DMS53 treated with DMSO at 0.1 percent for 48 hours (cell line): ENCODE data around the gene HSD3B7.
A peak's percentile ranks its signal among the peaks of the same experiment; 100 is the strongest.

Experiments
- DNase-seq: peaks from one replicate; lab custom pipeline; 2025; ENCODE audit not compliant: unreplicated experiment; lab: John Stamatoyannopoulos, UW

The HSD3B7 gene

DNA sequence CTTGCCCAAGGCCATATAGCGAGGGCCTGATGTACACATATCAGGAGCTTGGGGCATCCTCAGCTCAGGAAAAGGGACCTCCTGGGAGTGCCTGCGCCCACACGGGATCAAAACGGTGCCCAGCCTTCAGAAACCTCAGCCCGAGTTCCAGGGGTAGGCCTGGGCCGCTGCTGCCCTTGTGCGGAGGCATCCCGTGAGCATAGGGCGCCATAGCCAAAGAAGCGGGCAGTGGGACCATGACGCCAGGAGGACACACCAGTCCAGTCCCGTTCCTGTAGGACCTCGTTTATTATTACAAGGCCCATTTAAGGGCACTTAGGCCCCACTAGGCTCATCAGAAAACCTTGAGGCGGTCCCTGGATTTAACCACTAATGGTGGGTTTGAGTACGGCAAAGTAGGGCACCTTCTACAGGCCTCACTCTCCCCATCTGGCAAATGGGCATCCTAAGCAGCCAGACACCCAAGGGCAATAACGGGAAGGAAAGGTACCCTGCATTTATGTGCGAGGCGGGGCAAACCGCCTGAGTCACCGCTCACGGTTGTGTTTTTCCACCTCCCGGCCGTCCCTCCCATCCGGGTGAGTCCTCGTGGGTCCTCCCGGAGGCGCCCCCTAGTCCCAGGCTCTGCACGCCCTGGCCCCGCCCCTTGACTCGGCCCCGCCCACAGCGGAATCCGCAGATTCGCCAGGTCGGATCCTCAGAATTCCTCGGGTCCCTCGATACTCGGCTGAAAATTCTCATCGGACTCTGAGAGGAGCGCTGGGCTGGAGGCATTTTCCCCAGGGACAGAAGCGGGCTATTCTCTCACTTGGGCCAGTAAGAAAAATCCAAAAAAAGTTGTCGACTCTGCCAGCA is 28.2 kb upstream of the HSD3B7 start:
- DNase-seq = peak; percentile 34

DNA sequence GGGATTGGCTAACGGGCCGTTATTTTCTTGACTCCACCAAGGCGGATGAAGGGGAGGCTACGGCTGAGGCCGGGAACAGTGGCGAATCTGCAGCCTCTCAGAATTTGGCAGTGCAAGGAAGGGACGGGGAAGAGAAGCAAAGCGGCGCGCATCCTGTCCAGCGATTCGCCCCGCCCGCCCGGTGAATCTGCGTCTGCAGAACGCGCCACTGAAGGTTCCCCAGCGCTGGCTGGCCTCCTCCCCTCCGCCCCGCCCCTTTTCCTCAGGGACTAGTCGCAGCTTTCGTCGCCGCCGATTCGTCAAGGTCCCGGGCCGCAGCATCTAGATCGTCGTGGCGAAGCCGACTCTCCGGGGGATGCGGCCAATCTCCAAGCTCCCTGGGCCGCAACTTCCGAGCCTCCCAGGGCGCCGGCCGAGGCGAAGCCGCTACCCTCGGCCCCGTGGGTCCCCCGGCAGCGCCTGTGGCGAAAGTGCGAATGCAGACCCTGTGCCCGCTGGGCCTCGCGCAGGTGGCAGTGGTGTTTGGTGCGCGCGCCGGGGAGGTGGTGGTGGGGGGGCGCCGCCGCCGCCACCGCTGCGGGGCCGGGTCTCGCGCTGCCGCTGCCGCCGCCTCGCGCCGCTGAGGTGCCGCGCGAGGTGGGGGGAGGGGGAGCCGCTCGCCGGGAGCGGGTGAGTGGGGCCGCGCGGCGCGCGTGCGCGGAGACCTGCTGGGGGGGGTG is 27.4 kb upstream of the HSD3B7 start, which contains the start of gene SETD1A:
Gene SETD1A, plus strand, starts transcription at position 299 of the 719 bp plus-strand sequence. CDS start 978 bp downstream, outside the sequence.
- peak; percentile 79 for DNase-seq

DNA sequence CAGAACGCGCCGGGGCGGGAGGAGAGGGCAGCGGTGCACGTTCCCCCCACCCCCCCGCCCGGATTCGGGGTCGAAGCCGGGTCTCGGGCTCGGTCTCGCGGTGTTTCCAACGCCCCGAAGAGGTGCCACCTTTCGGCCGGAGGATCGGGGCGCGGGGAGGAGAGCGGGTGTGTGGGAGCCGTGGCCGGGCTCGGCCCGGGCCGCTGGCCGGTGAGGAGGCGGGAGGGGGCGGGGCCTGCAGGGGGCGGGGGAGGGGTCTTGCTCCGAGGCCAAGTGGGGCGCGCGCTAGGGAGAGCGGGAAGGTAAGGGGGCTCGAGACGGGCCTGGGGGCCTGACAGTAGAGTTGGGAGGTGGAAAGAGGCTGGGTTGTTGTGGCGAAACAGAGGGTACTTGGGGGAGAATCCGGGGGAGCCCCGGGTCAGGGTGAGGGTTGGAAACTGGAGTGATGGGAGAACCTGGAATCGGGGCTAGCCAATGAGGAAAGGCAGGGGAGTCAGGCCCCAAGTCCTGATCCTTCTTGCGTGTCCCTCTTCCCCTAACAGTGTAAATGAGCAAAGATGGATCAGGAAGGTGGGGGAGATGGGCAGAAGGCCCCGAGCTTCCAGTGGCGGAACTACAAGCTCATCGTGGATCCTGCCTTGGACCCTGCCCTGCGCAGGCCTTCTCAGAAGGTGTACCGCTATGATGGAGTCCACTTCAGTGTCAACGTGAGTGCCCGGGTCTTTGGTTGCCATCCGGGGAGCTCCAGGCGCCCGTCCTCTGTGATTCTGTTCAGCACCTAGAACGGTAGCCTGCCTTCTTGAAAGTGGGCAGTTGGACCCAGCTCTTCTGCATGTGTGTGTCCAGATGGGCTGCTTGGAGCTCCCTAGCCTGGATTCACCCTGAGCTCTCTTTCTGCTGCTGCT is 26.6 kb upstream of the HSD3B7 start:
- DNase-seq = no peak

DNA sequence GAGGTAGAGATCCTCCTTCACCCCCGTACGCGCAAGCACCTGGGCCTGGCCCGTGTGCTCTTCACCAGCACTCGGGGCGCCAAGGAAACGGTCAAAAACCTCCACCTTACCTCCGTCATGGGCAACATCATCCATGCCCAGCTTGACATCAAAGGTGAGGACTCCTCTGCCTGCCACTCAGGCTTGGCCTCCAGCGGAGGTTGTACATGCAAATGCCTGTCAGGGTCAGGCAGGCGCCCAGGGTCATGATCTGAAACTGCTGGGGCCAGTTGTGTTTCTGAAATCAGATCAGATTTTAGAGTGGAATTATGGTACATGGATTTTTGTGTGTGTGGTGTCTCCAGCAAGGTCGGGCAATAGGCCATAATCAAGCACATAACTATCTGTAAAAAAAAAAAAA is 23.6 kb upstream of the HSD3B7 start:
- no peak for DNase-seq

DNA sequence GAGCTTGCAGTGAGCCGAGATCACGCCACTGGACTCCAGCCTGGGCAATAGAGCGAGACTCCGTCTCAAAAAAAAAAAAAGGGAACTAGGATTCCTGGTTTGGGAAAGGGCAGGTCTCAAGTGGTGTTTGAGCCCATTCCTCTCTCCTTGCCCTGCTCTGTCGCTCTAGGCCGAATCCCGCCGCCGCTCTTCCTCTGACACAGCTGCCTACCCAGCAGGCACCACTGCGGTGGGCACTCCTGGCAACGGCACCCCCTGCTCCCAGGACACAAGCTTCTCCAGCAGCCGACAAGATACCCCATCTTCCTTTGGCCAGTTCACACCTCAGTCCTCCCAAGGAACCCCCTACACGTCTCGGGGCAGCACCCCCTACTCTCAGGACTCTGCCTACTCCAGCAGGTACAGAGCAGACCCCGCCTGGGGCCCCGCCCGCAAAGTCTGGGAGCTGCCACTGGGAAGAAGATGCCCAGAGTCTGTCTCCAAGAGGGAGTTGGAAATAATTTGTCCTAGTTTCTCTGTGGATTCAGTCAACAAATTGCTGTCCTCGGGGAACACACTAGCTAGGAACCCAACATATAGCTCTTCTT is 21.0 kb upstream of the HSD3B7 start:
- no peak for DNase-seq

DNA sequence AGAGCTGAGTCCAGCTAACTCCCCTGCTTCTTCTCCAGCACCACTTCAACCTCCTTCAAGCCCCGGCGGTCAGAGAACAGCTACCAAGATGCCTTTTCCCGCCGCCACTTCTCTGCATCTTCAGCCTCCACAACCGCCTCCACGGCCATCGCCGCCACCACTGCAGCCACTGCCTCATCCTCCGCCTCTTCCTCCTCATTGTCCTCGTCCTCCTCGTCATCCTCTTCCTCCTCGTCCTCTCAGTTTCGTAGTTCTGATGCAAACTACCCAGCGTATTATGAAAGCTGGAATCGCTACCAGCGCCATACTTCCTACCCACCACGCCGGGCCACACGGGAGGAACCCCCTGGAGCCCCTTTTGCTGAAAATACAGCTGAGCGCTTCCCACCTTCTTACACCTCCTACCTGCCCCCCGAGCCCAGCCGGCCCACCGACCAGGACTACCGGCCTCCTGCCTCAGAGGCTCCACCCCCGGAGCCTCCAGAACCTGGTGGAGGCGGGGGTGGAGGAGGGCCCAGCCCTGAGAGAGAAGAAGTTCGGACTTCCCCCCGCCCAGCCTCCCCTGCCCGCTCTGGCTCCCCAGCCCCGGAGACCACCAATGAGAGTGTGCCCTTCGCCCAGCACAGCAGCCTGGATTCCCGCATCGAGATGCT is 20.3 kb upstream of the HSD3B7 start:
- DNase-seq = no peak

DNA sequence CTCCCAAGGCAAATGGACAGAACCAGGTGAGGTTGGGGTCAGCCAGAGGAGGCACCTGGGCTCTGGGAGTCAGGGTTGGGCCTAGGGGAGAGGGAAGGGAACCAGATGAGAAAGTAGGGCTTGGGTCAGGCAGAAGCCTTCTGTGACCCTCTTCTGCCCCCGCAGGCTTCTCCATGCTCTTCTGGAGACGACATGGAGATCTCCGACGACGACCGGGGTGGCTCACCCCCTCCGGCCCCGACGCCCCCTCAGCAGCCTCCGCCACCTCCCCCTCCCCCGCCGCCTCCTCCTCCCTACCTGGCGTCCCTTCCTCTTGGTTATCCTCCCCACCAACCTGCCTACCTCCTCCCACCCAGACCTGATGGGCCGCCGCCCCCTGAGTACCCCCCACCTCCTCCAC is 19.6 kb upstream of the HSD3B7 start:
- DNase-seq = no peak

DNA sequence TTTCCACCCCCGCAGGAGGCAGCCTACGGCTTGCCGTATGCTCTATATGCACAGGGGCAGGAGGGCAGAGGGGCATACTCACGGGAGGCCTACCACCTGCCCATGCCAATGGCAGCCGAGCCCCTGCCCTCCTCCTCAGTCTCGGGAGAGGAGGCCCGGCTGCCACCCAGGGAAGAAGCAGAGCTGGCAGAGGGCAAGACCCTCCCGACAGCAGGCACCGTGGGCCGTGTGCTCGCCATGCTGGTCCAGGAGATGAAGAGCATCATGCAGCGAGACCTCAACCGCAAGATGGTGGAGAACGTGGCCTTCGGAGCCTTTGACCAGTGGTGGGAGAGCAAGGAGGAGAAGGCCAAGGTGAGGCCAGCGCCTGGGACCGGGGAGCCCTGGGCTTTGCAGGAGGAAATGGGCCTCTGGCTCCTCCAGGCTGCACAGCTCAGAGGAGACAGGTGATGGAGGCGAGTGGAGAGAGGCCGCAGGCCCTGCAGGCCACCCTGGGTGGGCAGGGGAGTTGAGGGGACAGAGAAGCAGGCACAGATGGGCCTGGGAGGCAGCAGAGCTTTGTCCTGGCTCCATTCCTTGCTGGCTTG is 18.9 kb upstream of the HSD3B7 start:
- DNase-seq = no peak

DNA sequence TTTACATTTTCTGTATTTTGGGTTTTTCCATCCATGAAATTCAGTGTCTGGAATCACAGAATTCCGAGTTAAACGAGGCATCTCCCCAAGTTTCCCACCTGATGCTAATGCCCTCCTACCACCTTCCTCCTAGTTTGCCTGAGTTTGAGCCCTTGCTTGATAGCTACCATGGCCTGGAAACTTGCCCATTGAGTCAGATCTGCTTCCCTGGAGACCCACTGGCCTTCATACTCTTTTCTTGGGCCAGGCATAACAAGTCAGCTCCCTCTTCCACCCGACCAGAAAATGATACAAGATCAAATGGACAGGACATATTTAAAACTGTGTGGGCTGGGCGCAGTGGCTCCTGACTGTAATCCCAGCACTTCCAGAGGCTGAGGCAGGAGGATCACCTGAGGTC is 17.2 kb upstream of the HSD3B7 start:
- DNase-seq = no peak

DNA sequence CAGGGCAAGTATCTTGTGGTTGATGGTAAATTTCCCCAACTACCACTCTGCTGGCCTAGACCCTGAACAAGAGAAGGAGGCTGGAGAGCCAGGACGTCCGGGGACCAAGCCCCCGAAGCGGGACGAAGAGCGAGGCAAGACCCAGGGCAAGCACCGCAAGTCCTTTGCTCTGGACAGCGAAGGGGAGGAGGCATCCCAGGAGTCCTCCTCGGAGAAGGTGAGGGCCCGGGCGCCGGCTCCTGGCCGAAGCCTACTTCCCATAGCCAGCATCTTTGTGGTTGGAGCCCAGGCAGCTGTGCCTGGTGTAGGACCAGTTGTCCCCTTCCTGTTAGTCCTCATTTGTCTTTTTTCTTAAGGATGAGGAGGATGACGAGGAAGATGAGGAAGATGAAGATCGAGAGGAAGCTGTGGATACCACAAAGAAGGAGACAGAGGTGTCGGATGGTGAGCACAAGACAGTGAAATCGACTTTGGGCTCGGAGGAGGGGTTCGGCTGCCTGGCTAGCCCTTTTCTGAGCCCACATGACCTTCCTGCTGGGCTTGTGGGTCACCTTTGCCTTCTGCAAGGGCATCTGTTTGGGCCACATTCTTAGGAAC is 15.7 kb upstream of the HSD3B7 start:
- no peak for DNase-seq

DNA sequence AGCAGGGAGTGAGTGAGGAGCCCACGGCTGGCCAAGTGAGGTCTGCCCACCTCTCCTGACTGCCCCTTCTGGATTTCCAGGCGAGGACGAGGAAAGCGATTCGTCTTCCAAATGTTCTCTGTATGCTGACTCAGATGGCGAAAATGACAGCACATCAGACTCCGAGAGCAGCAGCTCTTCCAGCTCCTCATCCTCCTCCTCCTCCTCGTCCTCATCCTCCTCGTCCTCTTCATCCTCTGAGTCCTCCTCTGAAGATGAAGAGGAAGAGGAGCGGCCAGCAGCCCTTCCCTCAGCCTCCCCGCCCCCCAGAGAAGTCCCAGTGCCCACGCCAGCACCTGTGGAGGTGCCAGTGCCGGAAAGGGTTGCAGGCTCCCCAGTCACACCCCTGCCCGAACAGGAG is 13.7 kb upstream of the HSD3B7 start:
- no peak for DNase-seq

DNA sequence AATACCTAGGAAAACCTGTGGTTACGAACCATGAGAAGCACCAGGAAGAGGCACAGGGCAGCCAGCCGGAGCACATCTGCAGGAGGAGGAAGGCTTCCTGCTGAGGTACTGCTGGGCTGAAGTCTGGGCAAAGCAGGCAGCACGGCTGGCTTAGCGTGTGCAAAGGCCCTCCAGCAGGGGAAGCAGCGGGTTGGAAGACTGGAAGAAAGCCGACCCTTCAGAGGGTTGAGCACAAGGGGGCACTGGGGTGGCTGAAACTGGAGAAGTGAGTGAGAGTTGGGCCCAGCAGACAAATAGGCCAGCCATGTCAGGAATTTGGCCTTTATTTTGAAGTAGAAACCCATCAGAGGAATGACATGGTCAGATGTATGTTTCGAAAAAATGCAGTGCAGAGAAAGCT is 12.1 kb upstream of the HSD3B7 start:
- DNase-seq = no peak

DNA sequence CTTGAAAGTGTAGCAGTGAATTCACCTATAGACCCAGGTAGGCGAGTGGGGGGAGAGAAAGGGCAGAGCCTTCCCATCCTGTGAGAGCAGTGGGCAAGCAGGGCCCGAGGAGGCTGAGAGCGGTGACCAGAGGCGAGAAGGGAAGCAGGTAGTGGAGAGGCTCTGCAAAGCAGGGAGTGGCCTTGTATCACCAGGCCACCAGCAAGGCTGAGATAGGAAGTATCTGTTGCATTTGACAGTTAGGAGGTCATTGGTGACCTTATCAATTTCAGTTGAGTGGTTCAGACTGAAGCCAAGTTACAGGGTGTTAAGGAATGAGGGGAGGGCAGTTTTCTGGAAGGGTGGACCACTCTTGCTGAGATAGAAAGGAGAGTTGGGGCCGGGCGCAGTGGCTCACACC is 10.7 kb upstream of the HSD3B7 start:
- DNase-seq = no peak

DNA sequence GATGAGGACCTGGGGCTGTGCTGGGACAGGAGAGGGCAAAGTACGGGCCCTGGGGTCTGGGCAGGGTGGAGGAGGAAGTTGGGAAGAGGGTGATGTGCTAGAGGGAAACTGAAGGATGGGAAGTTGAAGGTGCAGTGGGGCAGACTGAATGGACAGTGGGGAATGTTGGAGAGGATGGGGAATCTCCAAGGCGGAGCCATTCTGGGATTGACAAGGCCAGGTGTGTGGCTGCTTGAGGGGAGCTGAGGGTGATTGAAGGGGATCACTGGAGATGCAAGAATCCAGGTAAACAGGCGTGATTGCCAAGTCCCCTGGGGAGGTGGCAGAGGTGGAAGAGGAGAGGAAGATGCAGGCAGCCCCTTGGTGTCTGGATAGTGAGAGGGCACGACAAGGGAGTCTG is 8.5 kb upstream of the HSD3B7 start:
- DNase-seq = no peak

DNA sequence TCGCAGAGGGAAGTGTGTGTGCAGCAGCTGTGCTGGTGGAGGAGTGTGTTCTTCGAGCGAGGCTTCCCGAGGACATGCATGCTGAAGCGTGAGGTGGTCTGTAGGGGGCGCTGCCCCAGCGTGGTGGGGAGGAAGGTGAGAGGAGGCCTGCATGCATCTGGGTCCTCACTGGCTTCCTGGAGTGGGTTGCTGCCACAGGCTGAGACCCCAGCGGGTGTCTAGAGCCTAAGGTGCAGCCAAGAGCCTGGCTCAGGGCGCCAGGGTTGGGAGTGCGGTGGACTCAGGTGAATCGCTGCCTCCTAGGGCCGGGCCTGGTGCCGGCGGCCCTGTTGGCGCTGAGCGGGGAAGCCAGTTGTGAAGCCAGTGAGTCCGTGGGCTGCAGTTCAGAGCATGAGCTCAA is 7.5 kb upstream of the HSD3B7 start:
- no peak for DNase-seq

DNA sequence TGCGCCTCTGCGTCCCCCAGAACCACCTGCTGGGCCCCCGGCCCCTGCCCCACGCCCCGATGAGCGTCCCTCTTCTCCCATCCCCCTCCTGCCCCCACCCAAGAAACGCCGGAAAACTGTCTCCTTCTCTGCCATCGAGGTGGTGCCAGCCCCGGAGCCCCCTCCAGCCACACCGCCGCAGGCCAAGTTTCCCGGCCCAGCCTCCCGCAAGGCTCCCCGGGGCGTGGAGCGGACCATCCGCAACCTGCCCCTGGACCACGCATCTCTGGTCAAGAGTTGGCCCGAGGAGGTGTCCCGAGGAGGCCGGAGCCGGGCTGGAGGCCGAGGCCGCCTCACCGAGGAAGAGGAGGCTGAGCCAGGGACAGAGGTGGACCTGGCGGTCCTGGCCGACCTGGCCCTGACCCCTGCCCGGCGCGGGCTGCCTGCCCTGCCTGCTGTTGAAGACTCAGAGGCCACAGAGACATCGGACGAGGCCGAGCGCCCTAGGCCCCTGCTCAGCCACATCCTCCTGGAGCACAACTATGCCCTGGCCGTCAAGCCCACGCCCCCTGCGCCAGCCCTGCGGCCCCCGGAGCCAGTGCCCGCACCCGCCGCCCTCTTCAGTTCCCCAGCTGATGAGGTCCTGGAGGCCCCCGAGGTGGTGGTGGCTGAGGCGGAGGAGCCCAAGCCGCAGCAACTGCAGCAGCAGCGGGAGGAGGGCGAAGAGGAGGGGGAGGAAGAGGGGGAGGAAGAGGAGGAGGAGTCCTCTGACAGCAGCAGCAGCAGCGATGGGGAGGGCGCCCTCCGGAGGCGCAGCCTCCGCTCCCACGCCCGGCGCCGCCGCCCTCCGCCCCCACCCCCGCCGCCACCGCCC is 5.6 kb upstream of the HSD3B7 start:
- DNase-seq = no peak

DNA sequence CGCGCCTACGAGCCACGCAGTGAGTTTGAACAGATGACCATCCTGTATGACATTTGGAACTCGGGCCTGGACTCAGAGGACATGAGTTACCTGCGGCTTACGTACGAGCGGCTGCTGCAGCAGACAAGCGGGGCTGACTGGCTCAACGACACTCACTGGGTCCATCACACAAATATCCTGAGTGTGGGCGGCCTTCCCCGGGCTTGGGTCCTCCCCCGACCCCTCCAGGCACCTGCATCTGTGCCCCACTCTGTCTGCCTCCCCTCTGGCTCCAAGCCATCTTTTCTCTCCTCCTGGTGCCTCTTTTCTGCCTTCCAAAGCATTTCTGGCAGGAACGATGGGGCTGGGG is 5.0 kb upstream of the HSD3B7 start:
- no peak for DNase-seq

DNA sequence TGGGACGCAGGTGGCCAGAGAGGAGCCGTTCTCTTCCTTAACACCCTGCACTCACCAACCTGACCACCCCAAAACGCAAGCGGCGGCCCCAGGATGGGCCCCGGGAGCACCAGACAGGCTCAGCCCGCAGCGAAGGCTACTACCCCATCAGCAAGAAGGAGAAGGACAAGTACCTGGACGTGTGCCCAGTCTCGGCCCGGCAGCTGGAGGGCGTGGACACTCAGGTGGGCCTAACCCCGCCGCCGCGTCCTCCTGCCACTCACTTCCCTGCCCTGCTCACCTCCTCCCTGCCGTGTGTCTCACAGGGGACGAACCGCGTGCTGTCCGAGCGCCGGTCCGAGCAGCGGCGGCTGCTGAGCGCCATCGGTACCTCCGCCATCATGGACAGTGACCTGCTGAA is 4.6 kb upstream of the HSD3B7 start:
- DNase-seq = no peak

DNA sequence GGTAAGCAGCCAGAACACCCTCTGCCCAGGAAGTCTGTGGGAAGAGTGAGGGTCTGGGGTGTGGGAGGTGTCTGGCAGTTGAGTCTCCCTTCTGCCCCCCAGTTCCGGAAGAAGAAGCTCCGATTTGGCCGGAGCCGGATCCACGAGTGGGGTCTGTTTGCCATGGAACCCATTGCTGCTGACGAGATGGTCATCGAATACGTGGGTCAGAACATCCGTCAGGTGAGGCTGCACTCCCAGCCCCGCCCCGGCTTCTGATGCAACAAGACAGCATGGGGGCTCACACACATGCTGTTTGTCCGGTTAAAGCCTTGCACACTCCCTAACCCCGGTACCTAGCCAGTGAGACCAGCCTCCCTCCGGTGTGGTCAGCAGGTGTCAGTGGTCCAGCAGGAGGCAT is 4.0 kb upstream of the HSD3B7 start:
- DNase-seq = no peak
